Natural killer cell (primary cell): ENCODE measurements around the gene NAXD. TPM values are rescaled to one million over a fixed set of nuclear protein-coding genes. Genes with fewer than 3 reads are reported as not detected.

Experiments
- ATAC-seq, 3 donors: fragments of 150-1000 bp in 2 of 3; fragments of 200-7000 bp in 1 of 3; cut with Tn5 transposase; 1 replicate in 1 of 3; 2 replicates in 2 of 3; pipeline ENCODE4 v1.10.0; 2021; ENCODE audit warnings: mild to moderate bottlenecking in 2 of 3, moderate library complexity in 2 of 3
- DNase-seq, 2 donors: peaks; one replicate each; pipeline versions ENCODE4 v3.0.0 to v3.0.0-alpha.2; 2013 to 2021; ENCODE audit warnings: mixed read lengths in 1 of 2
- H3K27ac ChIP-seq: one replicate; pipeline ENCODE4 v1.5.1; 2013; ENCODE audit warnings: mild to moderate bottlenecking, low read length
- H3K27me3 ChIP-seq: one replicate; pipeline ENCODE4 v1.6.1; 2013; ENCODE audit warnings: low read length; ENCODE audit not compliant: control insufficient read depth, insufficient read depth
- H3K36me3 ChIP-seq: one replicate; pipeline ENCODE4 v1.6.1; 2013; ENCODE audit warnings: low read length; ENCODE audit not compliant: control insufficient read depth, insufficient read depth
- H3K4me1 ChIP-seq: one replicate; pipeline ENCODE4 v1.6.1; 2013; ENCODE audit warnings: low read length; ENCODE audit not compliant: control insufficient read depth, insufficient read depth
- H3K4me3 ChIP-seq: one replicate; pipeline ENCODE4 v1.5.1; 2013; ENCODE audit warnings: low read length
- H3K9me3 ChIP-seq: one replicate; pipeline ENCODE4 v1.6.1; 2013; ENCODE audit warnings: low read length; ENCODE audit not compliant: control insufficient read depth, insufficient read depth
- H3K27ac Mint-ChIP-seq, 2 donors: one replicate each; pipeline ENCODE4 v1.8.0; 2022; ENCODE audit warnings: mild to moderate bottlenecking in 2 of 2, mixed read lengths in 2 of 2, moderate library complexity in 1 of 2
- H3K27me3 Mint-ChIP-seq, 2 donors: one replicate each; pipeline ENCODE4 v1.8.0; 2022; ENCODE audit warnings: low read depth in 2 of 2, mixed read lengths in 2 of 2
- H3K36me3 Mint-ChIP-seq: one replicate; pipeline ENCODE4 v1.8.0; 2022; ENCODE audit warnings: mixed read lengths
- H3K4me1 Mint-ChIP-seq, 2 donors: one replicate each; pipeline ENCODE4 v1.8.0; 2022; ENCODE audit warnings: mixed read lengths in 2 of 2
- H3K4me3 Mint-ChIP-seq: one replicate; pipeline ENCODE4 v1.8.0; 2022; ENCODE audit warnings: mild to moderate bottlenecking, moderate library complexity, mixed read lengths
- H3K9me3 Mint-ChIP-seq, 2 donors: one replicate each; pipeline ENCODE4 v1.8.0; 2022; ENCODE audit warnings: mixed read lengths in 2 of 2
- WGBS: methylation state at CpG from one replicate; pipeline ENCODE4 v1.1.7; 2013; ENCODE audit warnings: missing lambda C conversion rate; ENCODE audit not compliant: insufficient coverage; 5-methylcytosine and 5-hydroxymethylcytosine counted together
- intact Hi-C: fragments of 100-400 bp; cut with micrococcal nuclease; formaldehyde crosslinking; loops from one replicate; pipeline ENCODE4 v1.14.2; 2022
- total RNA-seq, 4 donors: library from RNA; stranded (reverse); fragments of 120-200 nt in 1 of 4; gene quantifications; one replicate each; pipeline versions ENCODE4 v1.2.3 to v1.2.4, GENCODE V29; 2013 to 2022
- TF ChIP-seq, protein P1 (sequence below): fragments of 200-600 bp; IDR thresholded peaks from one replicate; pipeline ENCODE4 v1.8.0; 2022; ENCODE audit warnings: antibody characterized with exemption

Gene NAXD
- total RNA-seq, 3 donors from 2014 or later (not counting 1 experiment from before 2014, with no cell fraction given), result 6.8 to 14.0 (median 12.0) TPM

DNA sequence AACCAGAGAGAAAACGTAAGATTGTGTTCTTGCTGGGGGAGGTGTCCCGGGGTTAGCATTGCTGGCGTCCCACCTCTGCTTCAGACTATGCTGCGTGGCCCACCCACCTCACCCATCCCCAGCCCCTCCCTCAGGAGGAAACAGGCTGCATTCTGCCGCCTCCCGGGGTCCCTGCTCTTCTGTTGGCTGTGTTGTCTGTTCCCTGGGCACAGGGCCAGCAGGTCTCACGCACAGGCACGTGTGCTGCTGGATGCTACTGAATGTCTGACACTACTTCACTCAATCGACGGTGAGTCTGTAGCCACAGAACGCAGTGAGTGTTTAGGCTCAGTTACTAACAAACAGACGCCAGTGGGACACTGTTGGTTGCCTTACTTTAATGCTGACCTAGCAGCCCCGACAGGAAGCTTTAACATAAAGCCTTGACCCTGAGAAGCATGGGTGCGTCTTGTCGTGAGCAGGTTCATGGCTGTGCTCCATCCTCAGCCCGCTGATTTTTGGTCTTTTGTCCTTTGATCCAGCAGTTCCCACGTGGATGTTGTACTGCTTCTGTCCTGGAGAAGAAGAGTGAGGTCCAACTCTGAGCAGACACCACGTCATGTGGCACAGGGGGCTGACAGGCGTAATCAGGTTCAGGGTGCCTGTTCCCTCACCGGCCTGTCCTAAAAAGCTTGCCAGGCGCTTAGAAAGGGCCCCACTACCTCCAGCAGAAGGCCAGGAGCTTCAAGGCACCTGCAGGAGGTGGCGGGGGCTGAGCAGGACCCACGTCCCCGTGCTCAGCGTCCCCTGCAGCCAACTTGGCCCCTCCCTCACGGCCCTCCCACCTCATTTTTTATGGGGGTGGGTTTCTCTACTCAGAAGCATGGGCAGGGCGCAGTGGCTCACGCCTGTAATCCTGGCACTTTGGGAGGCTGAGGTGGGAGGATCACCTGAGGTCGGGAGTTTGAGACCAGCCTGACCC is 26.0 kb downstream of the NAXD start:
- Mint-ChIP-seq H3K27me3 (no peaks in the 10 kb centered on the region), H3K9me3 (no peaks in the 10 kb centered on the region), H3K36me3 (no peaks in the 10 kb centered on the region), H3K27ac (no peak overlapping the region), H3K4me3 (no peak overlapping the region), H3K4me1 (no peaks in the 10 kb centered on the region)
- ATAC-seq (no peak), DNase-seq (no peak)
- TF ChIP-seq, protein P1, sequence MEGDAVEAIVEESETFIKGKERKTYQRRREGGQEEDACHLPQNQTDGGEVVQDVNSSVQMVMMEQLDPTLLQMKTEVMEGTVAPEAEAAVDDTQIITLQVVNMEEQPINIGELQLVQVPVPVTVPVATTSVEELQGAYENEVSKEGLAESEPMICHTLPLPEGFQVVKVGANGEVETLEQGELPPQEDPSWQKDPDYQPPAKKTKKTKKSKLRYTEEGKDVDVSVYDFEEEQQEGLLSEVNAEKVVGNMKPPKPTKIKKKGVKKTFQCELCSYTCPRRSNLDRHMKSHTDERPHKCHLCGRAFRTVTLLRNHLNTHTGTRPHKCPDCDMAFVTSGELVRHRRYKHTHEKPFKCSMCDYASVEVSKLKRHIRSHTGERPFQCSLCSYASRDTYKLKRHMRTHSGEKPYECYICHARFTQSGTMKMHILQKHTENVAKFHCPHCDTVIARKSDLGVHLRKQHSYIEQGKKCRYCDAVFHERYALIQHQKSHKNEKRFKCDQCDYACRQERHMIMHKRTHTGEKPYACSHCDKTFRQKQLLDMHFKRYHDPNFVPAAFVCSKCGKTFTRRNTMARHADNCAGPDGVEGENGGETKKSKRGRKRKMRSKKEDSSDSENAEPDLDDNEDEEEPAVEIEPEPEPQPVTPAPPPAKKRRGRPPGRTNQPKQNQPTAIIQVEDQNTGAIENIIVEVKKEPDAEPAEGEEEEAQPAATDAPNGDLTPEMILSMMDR, result no peak
- Histone ChIP-seq H3K27ac (no peak overlapping the region), H3K9me3 (no peaks in the 10 kb centered on the region), H3K36me3 (peaks cover 66% of the 10 kb centered on the region), H3K4me1 (peaks cover 11% of the 10 kb centered on the region), H3K4me3 (no peak overlapping the region), H3K27me3 (no peaks in the 10 kb centered on the region)
- intact Hi-C loops, result no loop called here
- WGBS, result 88% methylated on average over 25 of the region's 29 CpGs

DNA sequence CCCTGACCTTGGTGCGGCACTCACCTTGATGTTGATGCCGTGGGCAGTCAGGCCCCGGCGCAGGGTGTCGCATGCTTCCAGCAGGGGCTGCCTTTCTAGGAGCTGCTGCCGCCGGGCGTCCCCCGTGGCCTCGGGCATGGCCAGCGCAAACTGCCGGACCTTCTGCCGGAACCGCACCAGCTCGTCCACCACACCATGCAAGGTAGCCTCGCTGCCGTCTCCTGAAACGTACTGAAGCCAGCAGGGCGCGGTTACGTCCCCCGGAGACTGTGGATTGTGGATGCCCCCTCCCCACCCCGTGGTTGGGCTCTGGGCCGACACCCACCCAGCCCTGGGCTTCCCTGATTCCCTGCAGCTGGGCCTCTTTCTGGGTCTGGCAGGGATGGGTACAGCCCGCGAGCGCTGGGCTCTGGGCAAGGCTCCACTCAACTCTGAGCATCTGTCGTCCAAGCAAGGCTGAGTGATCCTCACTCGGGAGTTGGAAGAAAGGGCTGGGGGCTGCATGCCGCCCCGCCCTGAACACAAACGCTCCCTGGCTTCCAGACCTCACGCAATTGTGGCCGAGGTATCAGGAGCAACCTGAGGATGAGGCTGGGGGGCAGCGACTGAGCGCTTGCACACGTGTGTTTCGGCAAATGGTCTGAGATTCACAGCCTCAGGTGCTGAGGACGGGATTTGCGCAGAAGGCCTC is 27.1 kb downstream of the NAXD start:
- H3K9me3 Mint-ChIP-seq, result no peaks in the 10 kb centered on the region
- no peak overlapping the region for H3K4me3 Mint-ChIP-seq
- 96% methylated on average over 40 of the region's 40 CpGs for WGBS

DNA sequence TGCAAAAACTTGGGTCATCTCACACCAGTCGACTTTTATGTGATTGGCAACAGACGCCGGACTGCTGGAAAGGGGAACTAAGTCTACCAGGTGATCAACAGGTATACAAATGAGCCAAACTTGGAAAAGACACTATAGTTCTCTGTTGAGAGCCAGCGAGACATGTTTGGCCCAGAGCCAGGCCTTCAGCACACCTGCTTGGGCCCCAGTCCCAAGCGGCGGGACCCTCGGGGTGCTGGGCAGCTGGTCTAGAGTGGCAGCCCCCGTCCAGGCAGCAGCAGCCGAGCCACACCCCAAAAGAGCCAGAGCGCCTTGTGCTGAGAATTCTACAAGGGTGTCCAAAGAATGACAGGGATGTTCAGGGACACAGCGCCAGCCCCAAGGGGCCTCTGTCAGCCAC is 28.0 kb downstream of the NAXD start:
- TF ChIP-seq, protein P1, result no peak
- no peak overlapping the region for H3K4me3 Mint-ChIP-seq
- peaks cover 55% of the 10 kb centered on the region for H3K36me3 ChIP-seq
- H3K9me3 ChIP-seq, result no peaks in the 10 kb centered on the region
- H3K27ac Mint-ChIP-seq, result no peak overlapping the region
- H3K4me3 ChIP-seq, result no peak overlapping the region
- WGBS, result 92% methylated on average over 11 of the region's 11 CpGs
- no peaks in the 10 kb centered on the region for H3K27me3 ChIP-seq
- no peaks in the 10 kb centered on the region for H3K4me1 Mint-ChIP-seq
- no peak overlapping the region for H3K27ac ChIP-seq
- DNase-seq, result no peak
- H3K9me3 Mint-ChIP-seq, result no peaks in the 10 kb centered on the region
- no peaks in the 10 kb centered on the region for H3K36me3 Mint-ChIP-seq
- H3K27me3 Mint-ChIP-seq, result no peaks in the 10 kb centered on the region
- peaks cover 11% of the 10 kb centered on the region for H3K4me1 ChIP-seq
- intact Hi-C loops, result no loop called here
- no peak for ATAC-seq

More for the DNA sequence above, 27.1 kb downstream of the NAXD start:
- H3K27ac ChIP-seq, result no peak overlapping the region
- DNase-seq (no peak), ATAC-seq (no peak)
- TF ChIP-seq, protein P1, result no peak
- no peak overlapping the region for H3K4me3 ChIP-seq
- Mint-ChIP-seq H3K27ac (no peak overlapping the region), H3K36me3 (no peaks in the 10 kb centered on the region), H3K27me3 (no peaks in the 10 kb centered on the region), H3K4me1 (no peaks in the 10 kb centered on the region)
- H3K36me3 ChIP-seq, result peaks cover 57% of the 10 kb centered on the region
- intact Hi-C loops, result no loop called here
- peaks cover 11% of the 10 kb centered on the region for H3K4me1 ChIP-seq
- H3K27me3 ChIP-seq, result no peaks in the 10 kb centered on the region
- H3K9me3 ChIP-seq, result no peaks in the 10 kb centered on the region
